Neural cell (in vitro differentiated cells): ENCODE results near the gene MXD3. TPM values are rescaled to one million over a fixed set of nuclear protein-coding genes. Genes with fewer than 3 reads are reported as not detected.

Experiments used
- H2AFZ ChIP-seq: fragments of 200-600, 300-800 bp; sonication (generic), shearing (Covaris generic); 2 replicates; pipeline ENCODE4 v1.6.0; 2014; ENCODE audit warnings: low read depth, mild to moderate bottlenecking, antibody characterized with exemption, low read length, moderate library complexity
- H3F3A ChIP-seq: fragments of 200-600 bp; shearing (Covaris generic); 2 replicates; pipeline ENCODE4 v1.6.1; 2016; ENCODE audit warnings: mild to moderate bottlenecking, moderate library complexity, mixed read lengths, antibody characterized with exemption, low read length; ENCODE audit not compliant: insufficient read depth, poor library complexity, severe bottlenecking
- H3K27ac ChIP-seq: fragments of 200-600, 300-800 bp; sonication (generic), shearing (Covaris generic); 2 replicates; pipeline ENCODE4 v1.5.1; 2014; ENCODE audit warnings: mild to moderate bottlenecking, low read length, moderate library complexity
- H3K27me3 ChIP-seq: fragments of 300-800, 200-600 bp; sonication (generic), shearing (Covaris generic); 2 replicates; pipeline ENCODE4 v1.6.0; 2014; ENCODE audit warnings: mild to moderate bottlenecking, low read depth, low read length, moderate library complexity; ENCODE audit not compliant: insufficient read depth
- H3K36me3 ChIP-seq: fragments of 300-800, 200-600 bp; sonication (generic), shearing (Covaris generic); 2 replicates; pipeline ENCODE4 v1.5.1; 2014; ENCODE audit warnings: mild to moderate bottlenecking, antibody characterized with exemption, low read length, moderate library complexity; ENCODE audit not compliant: insufficient read depth
- H3K4me2 ChIP-seq: fragments of 300-800, 200-600 bp; sonication (generic), shearing (Covaris generic); 2 replicates; pipeline ENCODE4 v1.6.0; 2014; ENCODE audit warnings: mild to moderate bottlenecking, low read length
- H3K4me3 ChIP-seq: fragments of 300-800, 200-600 bp; sonication (generic), shearing (Covaris generic); 2 replicates; pipeline ENCODE4 v1.5.1; 2014; ENCODE audit warnings: mild to moderate bottlenecking, low read length, moderate library complexity
- H3K79me2 ChIP-seq: fragments of 200-600 bp; shearing (Covaris generic); replicated peaks from 2 replicates; pipeline ENCODE4 v1.6.0; 2014; ENCODE audit warnings: mild to moderate bottlenecking, low read length, moderate library complexity; ENCODE audit not compliant: insufficient read depth
- H3K9ac ChIP-seq: fragments of 300-800, 200-600 bp; sonication (generic), shearing (Covaris generic); 2 replicates; pipeline ENCODE4 v1.6.1; 2016; ENCODE audit warnings: mild to moderate bottlenecking, low read length, mixed read lengths
- H3K9me2 ChIP-seq: fragments of 200-600 bp; shearing (Covaris generic); 2 replicates; pipeline ENCODE4 v1.6.1; 2016; ENCODE audit warnings: mild to moderate bottlenecking, low read length, mixed read lengths; ENCODE audit not compliant: insufficient read depth
- H3K9me3 ChIP-seq: fragments of 200-600, 300-800 bp; sonication (generic), shearing (Covaris generic); 2 replicates; pipeline ENCODE4 v1.6.1; 2016; ENCODE audit warnings: mild to moderate bottlenecking, mixed run types, low read length, moderate library complexity, mixed read lengths
- H4K20me1 ChIP-seq: fragments of 200-600 bp; shearing (Covaris generic); 2 replicates; pipeline ENCODE4 v1.6.1; 2016; ENCODE audit warnings: mild to moderate bottlenecking, mixed run types; ENCODE audit not compliant: insufficient read depth
- EP300 ChIP-seq: fragments of 450-650 bp; conservative IDR thresholded peaks from 2 replicates; pipeline ENCODE4 v1.6.1; 2014; ENCODE audit warnings: antibody characterized with exemption, mild to moderate bottlenecking, moderate library complexity; ENCODE audit not compliant: poor library complexity, severe bottlenecking
- EZH2 ChIP-seq: fragments of 200-600, 300-800 bp; shearing (Covaris generic), sonication (generic); IDR thresholded peaks from 2 replicates; pipeline ENCODE4 v1.6.1; 2014; ENCODE audit warnings: antibody characterized with exemption, low read length, borderline replicate concordance, mild to moderate bottlenecking; ENCODE audit not compliant: insufficient read depth, poor library complexity, severe bottlenecking
- MXI1 ChIP-seq: fragments of 450-650 bp; conservative IDR thresholded peaks from 2 replicates; pipeline ENCODE4 v1.6.1; 2014; ENCODE audit warnings: antibody characterized with exemption, mild to moderate bottlenecking; ENCODE audit not compliant: poor library complexity, severe bottlenecking
- POLR2AphosphoS5 ChIP-seq: IDR thresholded peaks from 2 replicates; pipeline ENCODE4 v1.6.1; 2012
- RAD21 ChIP-seq: fragments of 450-650 bp; conservative IDR thresholded peaks from 2 replicates; pipeline ENCODE4 v1.6.1; 2014; ENCODE audit warnings: antibody characterized with exemption, mild to moderate bottlenecking, moderate library complexity
- SMC3 ChIP-seq: fragments of 450-650 bp; conservative IDR thresholded peaks from 2 replicates; pipeline ENCODE4 v1.6.1; 2014; ENCODE audit warnings: antibody characterized with exemption, mild to moderate bottlenecking, moderate library complexity; ENCODE audit not compliant: poor library complexity
- TAF1 ChIP-seq: IDR thresholded peaks from 2 replicates; pipeline ENCODE4 v1.6.1; 2012; ENCODE audit warnings: low read depth
- polyA plus RNA-seq: library from polyadenylated mRNA; depleted of rRNA; stranded (reverse); fragments of >200 nt; gene quantifications from 2 replicates; pipeline ENCODE4 v1.2.3, GENCODE V29; 2014
- TF ChIP-seq, protein P1 (sequence below): IDR thresholded peaks from 2 replicates; pipeline ENCODE4 v1.6.1; 2012; ENCODE audit warnings: borderline replicate concordance
- TF ChIP-seq, protein P2 (sequence below): fragments of 450-650 bp; IDR thresholded peaks from 2 replicates; pipeline ENCODE4 v1.5.1; 2014; ENCODE audit warnings: antibody characterized with exemption, mild to moderate bottlenecking, moderate library complexity; ENCODE audit not compliant: poor library complexity, severe bottlenecking

The MXD3 gene
- polyA plus RNA-seq, 1 donor from 2014 or later: 9.3 TPM

DNA sequence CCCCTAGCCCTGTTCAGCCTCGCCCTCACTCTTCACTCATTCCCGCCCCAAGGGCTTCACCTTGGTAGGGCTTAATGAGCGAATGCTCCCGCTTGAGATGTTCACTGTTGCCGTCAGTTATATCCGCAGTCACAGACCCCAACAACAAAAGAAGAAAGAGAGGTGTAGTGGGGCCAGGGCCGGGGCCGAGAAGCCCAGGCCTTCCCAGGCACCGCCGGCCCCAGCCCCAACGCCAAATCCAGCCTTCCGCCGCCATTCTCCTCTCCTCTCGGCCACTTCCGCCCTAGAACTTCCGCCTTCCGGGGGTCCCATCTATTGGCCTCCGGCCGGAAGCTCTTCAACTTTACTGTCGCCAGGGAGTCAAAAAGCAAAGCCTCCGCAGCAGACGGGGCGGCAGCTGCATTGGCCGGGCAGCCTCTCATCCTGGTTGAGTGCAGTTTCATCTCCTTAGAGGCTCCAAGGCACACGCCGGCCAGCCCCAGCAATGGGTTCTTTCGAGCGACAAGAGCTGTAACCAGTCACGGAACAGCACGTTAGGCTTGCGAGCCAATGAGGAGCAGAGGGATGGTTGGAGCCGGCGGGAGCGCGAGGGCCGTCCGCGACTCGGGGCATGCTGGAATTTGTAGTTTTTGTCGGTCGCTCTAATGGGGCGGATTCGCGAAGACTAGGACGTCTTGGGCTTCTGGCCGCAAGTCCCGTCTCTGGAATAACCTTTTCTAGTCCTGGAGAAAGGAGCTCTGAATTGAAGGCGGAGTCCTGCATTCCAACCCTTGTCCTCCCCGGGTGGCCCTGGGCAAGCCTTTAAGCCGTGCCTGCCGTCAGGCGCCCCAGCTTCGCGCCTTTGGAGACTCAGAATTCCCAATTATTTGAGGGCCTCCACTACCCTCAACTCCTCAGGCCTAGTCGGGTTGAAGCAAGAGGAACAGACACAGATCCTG lies 40.0 kb upstream of the MXD3 start, which contains the start of gene LMAN2:
Gene LMAN2, minus strand, starts transcription at position 277 of the 938 bp plus-strand sequence. Its CDS starts 21 bp downstream, at position 256.
- Histone ChIP-seq H3K4me2 (peak within 1 kb of the TSS; percentile 74), H3K79me2 (peaks cover 33% of the 10 kb centered on the region), H3K9me2 (no peaks in the 10 kb centered on the region), H3K27me3 (no peaks in the 10 kb centered on the region), H3K9ac (peak within 1 kb of the TSS; percentile 88), H3K9me3 (no peaks in the 10 kb centered on the region), H3K27ac (peak within 1 kb of the TSS; percentile 91), H3K36me3 (no peaks in the 10 kb centered on the region), H2AFZ (peak within 1 kb of the TSS; percentile 86), H3F3A (no peaks in the 10 kb centered on the region), H3K4me3 (peak within 1 kb of the TSS; percentile 84), H4K20me1 (no peaks in the 10 kb centered on the region)
- TF ChIP-seq, protein P1, sequence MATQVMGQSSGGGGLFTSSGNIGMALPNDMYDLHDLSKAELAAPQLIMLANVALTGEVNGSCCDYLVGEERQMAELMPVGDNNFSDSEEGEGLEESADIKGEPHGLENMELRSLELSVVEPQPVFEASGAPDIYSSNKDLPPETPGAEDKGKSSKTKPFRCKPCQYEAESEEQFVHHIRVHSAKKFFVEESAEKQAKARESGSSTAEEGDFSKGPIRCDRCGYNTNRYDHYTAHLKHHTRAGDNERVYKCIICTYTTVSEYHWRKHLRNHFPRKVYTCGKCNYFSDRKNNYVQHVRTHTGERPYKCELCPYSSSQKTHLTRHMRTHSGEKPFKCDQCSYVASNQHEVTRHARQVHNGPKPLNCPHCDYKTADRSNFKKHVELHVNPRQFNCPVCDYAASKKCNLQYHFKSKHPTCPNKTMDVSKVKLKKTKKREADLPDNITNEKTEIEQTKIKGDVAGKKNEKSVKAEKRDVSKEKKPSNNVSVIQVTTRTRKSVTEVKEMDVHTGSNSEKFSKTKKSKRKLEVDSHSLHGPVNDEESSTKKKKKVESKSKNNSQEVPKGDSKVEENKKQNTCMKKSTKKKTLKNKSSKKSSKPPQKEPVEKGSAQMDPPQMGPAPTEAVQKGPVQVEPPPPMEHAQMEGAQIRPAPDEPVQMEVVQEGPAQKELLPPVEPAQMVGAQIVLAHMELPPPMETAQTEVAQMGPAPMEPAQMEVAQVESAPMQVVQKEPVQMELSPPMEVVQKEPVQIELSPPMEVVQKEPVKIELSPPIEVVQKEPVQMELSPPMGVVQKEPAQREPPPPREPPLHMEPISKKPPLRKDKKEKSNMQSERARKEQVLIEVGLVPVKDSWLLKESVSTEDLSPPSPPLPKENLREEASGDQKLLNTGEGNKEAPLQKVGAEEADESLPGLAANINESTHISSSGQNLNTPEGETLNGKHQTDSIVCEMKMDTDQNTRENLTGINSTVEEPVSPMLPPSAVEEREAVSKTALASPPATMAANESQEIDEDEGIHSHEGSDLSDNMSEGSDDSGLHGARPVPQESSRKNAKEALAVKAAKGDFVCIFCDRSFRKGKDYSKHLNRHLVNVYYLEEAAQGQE: no peak
- TF ChIP-seq RAD21 (peak; percentile 52), EP300 (peak; percentile 46), POLR2AphosphoS5 (peak; percentile 90), EZH2 (no peak), SMC3 (peak; percentile 41), MXI1 (peak; percentile 80), TAF1 (peak; percentile 50)
- TF ChIP-seq, protein P2, sequence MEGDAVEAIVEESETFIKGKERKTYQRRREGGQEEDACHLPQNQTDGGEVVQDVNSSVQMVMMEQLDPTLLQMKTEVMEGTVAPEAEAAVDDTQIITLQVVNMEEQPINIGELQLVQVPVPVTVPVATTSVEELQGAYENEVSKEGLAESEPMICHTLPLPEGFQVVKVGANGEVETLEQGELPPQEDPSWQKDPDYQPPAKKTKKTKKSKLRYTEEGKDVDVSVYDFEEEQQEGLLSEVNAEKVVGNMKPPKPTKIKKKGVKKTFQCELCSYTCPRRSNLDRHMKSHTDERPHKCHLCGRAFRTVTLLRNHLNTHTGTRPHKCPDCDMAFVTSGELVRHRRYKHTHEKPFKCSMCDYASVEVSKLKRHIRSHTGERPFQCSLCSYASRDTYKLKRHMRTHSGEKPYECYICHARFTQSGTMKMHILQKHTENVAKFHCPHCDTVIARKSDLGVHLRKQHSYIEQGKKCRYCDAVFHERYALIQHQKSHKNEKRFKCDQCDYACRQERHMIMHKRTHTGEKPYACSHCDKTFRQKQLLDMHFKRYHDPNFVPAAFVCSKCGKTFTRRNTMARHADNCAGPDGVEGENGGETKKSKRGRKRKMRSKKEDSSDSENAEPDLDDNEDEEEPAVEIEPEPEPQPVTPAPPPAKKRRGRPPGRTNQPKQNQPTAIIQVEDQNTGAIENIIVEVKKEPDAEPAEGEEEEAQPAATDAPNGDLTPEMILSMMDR: peak; percentile 32

DNA sequence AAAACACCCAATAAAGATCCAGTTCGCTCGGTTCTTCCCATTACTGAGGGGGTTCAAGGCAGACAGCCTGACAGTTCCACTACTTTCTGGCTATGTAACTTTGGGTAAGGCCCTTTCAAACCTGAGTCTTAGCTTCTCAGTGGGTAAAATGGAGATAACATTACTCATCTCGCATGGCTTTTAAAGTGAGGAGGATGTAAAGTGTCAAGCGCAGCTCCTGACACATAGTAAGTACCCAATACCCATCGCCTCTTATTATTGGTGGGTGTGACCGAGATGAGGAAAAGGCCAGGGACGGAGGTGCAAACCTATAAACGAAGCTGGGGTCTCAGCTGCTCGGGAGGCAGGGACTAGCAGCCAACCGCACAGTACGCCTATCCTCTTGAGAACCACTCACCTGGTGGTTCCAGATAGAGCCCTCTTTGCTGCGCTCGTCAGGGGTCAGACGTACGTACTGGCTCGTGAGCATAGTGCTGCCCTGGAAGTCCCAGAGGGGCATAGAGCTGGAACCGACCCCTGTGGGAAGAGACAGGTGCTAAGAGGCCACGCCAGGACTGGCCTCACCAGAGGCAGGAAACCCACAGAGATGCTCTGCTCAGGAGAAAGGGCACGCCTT lies 39.2 kb upstream of the MXD3 start:
- Histone ChIP-seq H3K9ac (peak overlapping the region; percentile 88), H3K4me3 (peak overlapping the region; percentile 84), H2AFZ (peak overlapping the region; percentile 86), H3K9me2 (no peaks in the 10 kb centered on the region), H3K27me3 (no peaks in the 10 kb centered on the region), H3K4me2 (peak overlapping the region; percentile 74), H4K20me1 (no peaks in the 10 kb centered on the region), H3K9me3 (no peaks in the 10 kb centered on the region), H3K27ac (peak overlapping the region; percentile 91), H3K79me2 (peaks cover 39% of the 10 kb centered on the region), H3K36me3 (no peaks in the 10 kb centered on the region), H3F3A (no peaks in the 10 kb centered on the region)
- TF ChIP-seq TAF1 (no peak), RAD21 (no peak), SMC3 (no peak), EZH2 (no peak)
- TF ChIP-seq, protein P2: no peak
